ENCODE data around the gene NCR2.

- TF ChIP-seq CTCF (conservative IDR thresholded peaks at IDR 0.05) (no peak), ZFX (IDR thresholded peaks at IDR 0.05) (no peak)
Measured at GRCh38 chr6:41335943-41336342, 535 bp downstream of the NCR2 start.

Measured in C4-2B (cell line).